Measurements from ENCODE around the gene KRTAP23-1. TPM values are rescaled to one million over a fixed set of nuclear protein-coding genes. Genes with fewer than 3 reads are reported as not detected.

KRTAP23-1 gene
- total RNA-seq, 1 experiment from 2014 or later = not detected

GRCh38 chr21:30345014-30345413 is 3.4 kb downstream of the KRTAP23-1 start:
- H3K9me3 ChIP-seq (ENCODE audit: low read depth, low read length, poor library complexity, severe bottlenecking) = no peaks in the 10 kb centered on the region
- intact Hi-C loops (cut with micrococcal nuclease; ENCODE audit: unreplicated experiment) = loop anchor here (10.0 kb wide), 1 partner anchor 120 kb away; no protein-coding TSS in a partner anchor
- POLR2A ChIA-PET (ENCODE audit: low non-redundant PET) = no interaction called here
- H3K27me3 ChIP-seq (replicated peaks; ENCODE audit: insufficient read depth, low read depth, low read length, poor library complexity) = peaks cover 4% of the 10 kb centered on the region
- H3K4me1 ChIP-seq (ENCODE audit: insufficient read depth, low read length, poor library complexity, severe bottlenecking) = no peaks in the 10 kb centered on the region
- CTCF ChIA-PET = no interaction called here
- no TSS peak for BruUV-seq (replicated peaks)
- H3K4me3 ChIP-seq (ENCODE audit: low read depth, low read length, poor library complexity, severe bottlenecking) = no peak overlapping the region
- no peak for DNase-seq (ENCODE audit: low spot score)
- no peak overlapping the region for H3K27ac ChIP-seq (ENCODE audit: low read depth, low read length, poor library complexity, severe bottlenecking)
- H3K36me3 ChIP-seq (ENCODE audit: insufficient read depth, low read length, poor library complexity, severe bottlenecking) = no peaks in the 10 kb centered on the region
- no peak for TF ChIP-seq CTCF (conservative IDR thresholded peaks at IDR 0.05; ENCODE audit: low read depth, low read length)
- no peak for TF ChIP-seq EZH2 (IDR thresholded peaks at IDR 0.05; ENCODE audit: borderline replicate concordance, low read depth, low read length, poor library complexity, severe bottlenecking)

DNA sequence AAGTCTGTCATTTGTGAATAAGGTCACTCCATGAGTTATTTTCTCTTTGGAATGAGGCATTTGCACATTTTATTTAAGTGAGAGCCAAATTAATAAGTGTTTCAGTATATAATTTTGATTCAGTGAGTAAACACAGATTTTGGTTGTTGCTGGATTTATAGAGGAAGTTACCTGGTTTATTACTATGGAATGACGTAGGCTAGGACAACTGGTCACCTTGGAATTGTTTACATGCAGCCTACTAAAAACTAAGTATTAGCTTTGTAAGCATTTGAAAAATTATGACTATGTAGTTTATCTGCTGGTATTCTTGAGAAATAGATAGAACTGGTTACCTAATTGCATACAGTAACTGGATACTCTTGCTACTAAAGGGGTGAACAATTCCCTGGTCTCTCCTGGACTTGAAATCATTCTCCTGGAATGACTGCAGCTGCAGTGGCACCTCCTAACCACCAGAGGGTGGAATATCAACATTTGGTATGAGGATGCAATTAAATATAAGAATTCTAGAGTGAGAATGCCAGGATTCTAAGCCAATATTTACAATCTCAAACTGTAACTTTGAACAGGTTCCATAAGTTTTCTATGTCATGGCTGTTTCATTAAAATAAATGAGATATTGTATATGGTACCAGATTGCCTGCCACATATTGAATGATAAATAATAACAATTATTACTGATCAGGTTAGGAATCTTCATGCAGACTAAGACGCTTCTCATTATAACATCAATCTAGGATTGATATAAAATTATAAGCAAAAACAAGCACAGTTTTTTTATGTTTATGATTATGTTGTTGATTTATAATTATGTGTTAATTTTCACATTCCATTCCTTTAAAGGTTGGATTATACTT is 7.5 kb downstream of the KRTAP23-1 start:
- BruUV-seq (replicated peaks) = no TSS peak
- DNase-seq (ENCODE audit: low spot score) = peak; percentile 50
- TF ChIP-seq CTCF (conservative IDR thresholded peaks at IDR 0.05; ENCODE audit: low read depth, low read length) (peak; percentile 84), EZH2 (IDR thresholded peaks at IDR 0.05; ENCODE audit: borderline replicate concordance, low read depth, low read length, poor library complexity, severe bottlenecking) (no peak)
- Histone ChIP-seq H3K4me1 (ENCODE audit: insufficient read depth, low read length, poor library complexity, severe bottlenecking) (no peaks in the 10 kb centered on the region), H3K27ac (ENCODE audit: low read depth, low read length, poor library complexity, severe bottlenecking) (no peak overlapping the region), H3K4me3 (ENCODE audit: low read depth, low read length, poor library complexity, severe bottlenecking) (no peak overlapping the region), H3K27me3 (replicated peaks; ENCODE audit: insufficient read depth, low read depth, low read length, poor library complexity) (no peaks in the 10 kb centered on the region), H3K36me3 (ENCODE audit: insufficient read depth, low read length, poor library complexity, severe bottlenecking) (no peaks in the 10 kb centered on the region), H3K9me3 (ENCODE audit: low read depth, low read length, poor library complexity, severe bottlenecking) (no peaks in the 10 kb centered on the region)
- intact Hi-C loops (cut with micrococcal nuclease; ENCODE audit: unreplicated experiment) = loop anchor here (2.0 to 10.0 kb wide), 3 partner anchors 66 to 744 kb away; no protein-coding TSS in a partner anchor
- POLR2A ChIA-PET (ENCODE audit: low non-redundant PET) = no interaction called here
- CTCF ChIA-PET = interaction anchor here (0.7 kb wide), 1 partner anchor 773 kb away, joined by 3 read pairs; no protein-coding TSS in a partner anchor

DNA sequence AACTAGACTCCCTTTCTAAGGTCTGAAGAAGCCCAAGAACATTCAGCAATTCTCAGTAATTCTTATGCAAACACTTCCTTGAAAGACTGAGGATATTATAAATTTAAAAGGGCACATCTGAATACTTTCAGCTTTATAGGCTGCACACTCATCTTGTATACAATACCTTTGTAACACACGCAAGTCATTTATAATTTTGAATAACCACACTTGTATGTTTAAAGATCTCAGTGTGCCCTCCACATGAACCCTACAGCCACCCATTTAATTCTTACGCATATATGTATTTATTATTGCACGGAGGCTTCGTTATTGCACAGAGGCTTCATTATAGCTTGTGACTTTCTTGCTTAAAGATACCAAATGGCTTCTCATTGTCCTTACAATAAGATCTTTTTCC is 9.7 kb downstream of the KRTAP23-1 start:
- Histone ChIP-seq H3K27ac (ENCODE audit: low read depth, low read length, poor library complexity, severe bottlenecking) (no peak overlapping the region), H3K4me1 (ENCODE audit: insufficient read depth, low read length, poor library complexity, severe bottlenecking) (no peaks in the 10 kb centered on the region), H3K9me3 (ENCODE audit: low read depth, low read length, poor library complexity, severe bottlenecking) (no peaks in the 10 kb centered on the region), H3K36me3 (ENCODE audit: insufficient read depth, low read length, poor library complexity, severe bottlenecking) (no peaks in the 10 kb centered on the region), H3K27me3 (replicated peaks; ENCODE audit: insufficient read depth, low read depth, low read length, poor library complexity) (no peaks in the 10 kb centered on the region), H3K4me3 (ENCODE audit: low read depth, low read length, poor library complexity, severe bottlenecking) (no peak overlapping the region)
- no TSS peak for BruUV-seq (replicated peaks)
- intact Hi-C loops (cut with micrococcal nuclease; ENCODE audit: unreplicated experiment) = no loop called here
- no peak for TF ChIP-seq EZH2 (IDR thresholded peaks at IDR 0.05; ENCODE audit: borderline replicate concordance, low read depth, low read length, poor library complexity, severe bottlenecking)
- TF ChIP-seq CTCF (conservative IDR thresholded peaks at IDR 0.05; ENCODE audit: low read depth, low read length) = no peak
- ChIA-PET POLR2A (ENCODE audit: low non-redundant PET) (no interaction called here), CTCF (no interaction called here)
- no peak for DNase-seq (ENCODE audit: low spot score)

Data from A673 (cell line).